Measurements from ENCODE around the gene DOK4.

- TF ChIP-seq SUZ12 (IDR thresholded peaks at IDR 0.05; ENCODE audit: extremely low read depth, insufficient read depth, insufficient read length) (no peak), YY1 (IDR thresholded peaks at IDR 0.05; ENCODE audit: insufficient read depth, insufficient read length) (no peak)
Observed at GRCh38 chr16:57519796-57520360, 33.6 kb upstream of the DOK4 start.

All from NT2/D1 (cell line).